Measurements from ENCODE around the gene SAT2. TPM values are rescaled to one million over a fixed set of nuclear protein-coding genes. Genes with fewer than 3 reads are reported as not detected.

Gene SAT2
- 10 to 100 TPM; 25.5 to 62.7 TPM for total RNA-seq

DNA sequence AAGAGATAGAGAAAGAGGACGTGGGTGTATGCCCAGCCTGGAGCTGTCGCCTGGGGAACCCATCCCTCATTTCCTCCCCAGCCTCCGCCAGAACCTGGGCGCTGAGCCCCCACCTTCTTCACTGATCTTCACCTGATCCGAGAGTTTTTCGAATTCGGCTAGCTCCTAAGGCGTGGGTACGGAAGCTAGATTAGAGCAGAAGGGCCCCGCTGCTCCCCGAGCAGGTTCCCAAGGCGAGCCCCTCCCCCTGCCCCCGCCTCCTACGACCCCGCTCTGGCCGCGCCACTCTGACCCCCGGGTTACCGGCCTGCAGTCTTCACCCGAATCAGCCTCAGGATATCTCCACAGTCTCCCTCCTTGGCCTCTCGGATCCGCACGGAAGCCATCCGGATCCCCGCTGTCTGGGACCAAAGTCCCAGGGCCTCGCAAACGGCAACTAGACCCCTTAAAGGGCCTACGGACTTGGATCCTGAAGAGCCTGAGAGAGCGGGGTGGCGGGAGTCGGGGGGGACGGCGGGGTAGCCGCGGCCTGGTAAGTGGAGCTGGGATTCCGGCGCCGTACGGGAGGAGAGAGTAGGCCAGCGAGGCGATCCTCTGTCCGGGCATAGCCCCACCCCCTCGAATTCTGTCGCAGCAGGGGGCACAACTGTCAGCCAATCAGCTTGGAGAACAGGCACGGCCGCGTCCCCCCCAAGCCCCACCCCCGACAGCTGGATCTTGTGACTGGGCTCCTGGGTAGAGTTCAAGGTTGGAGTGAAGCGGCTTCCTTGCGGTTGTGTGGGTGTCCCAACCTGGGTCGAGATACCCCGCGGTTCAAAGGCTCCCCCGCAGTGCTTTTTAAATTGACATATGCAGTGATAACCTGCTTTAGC, at the start of gene SAT2:
TSS of gene SAT2 (minus strand) at position 572 of the 872 bp plus-strand sequence. CDS start at position 386, 186 bp downstream.
- Mint-ChIP-seq H3K4me1 (no peaks in the 10 kb centered on the region), H3K4me3 (peak within 1 kb of the TSS; percentile 88), H3K27me3 (no peaks in the 10 kb centered on the region), H3K9me3 (no peaks in the 10 kb centered on the region), H3K27ac (peak within 1 kb of the TSS; percentile 89), H3K36me3 (ENCODE audit: low read depth) (no peaks in the 10 kb centered on the region)
- ATAC-seq (replicated peaks), result peak; percentile 99

DNA sequence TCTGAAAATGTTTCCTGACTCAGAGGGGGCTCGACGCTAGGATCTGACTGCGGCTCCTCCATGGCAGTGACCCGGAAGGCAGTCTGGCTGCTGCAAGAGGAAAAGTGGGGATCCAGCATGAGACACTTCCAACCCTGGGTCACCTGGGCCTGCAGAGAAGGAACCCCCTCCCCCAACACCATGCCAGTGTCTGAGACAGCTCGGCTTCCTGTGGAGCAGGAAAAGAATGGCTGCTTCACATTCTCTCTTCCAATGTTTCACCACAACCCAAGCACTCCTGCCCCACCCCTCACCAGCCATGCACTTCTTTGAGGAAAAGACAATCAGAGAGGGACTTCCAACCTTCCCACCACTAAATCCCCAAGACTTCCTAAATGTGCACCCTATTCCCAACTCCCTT, 48.9 kb upstream of the SAT2 start:
- Mint-ChIP-seq H3K4me3 (no peak overlapping the region), H3K4me1 (no peaks in the 10 kb centered on the region), H3K27me3 (no peaks in the 10 kb centered on the region), H3K27ac (no peak overlapping the region), H3K9me3 (peaks cover 7% of the 10 kb centered on the region), H3K36me3 (ENCODE audit: low read depth) (peaks cover 56% of the 10 kb centered on the region)
- no peak for ATAC-seq (replicated peaks)

DNA sequence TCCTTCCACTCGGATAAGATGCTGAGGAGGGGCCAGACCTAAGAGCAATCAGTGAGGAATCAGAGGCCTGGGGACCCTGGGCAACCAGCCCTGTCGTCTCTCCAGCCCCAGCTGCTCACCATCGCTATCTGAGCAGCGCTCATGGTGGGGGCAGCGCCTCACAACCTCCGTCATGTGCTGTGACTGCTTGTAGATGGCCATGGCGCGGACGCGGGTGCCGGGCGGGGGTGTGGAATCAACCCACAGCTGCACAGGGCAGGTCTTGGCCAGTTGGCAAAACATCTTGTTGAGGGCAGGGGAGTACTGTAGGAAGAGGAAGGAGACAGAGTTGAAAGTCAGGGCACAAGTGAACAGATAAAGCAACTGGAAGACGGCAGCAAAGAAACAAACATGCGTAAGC, 47.3 kb upstream of the SAT2 start:
- peaks cover 71% of the 10 kb centered on the region for H3K36me3 Mint-ChIP-seq (ENCODE audit: low read depth)
- ATAC-seq (replicated peaks), result no peak
- H3K9me3 Mint-ChIP-seq, result peaks cover 7% of the 10 kb centered on the region

DNA sequence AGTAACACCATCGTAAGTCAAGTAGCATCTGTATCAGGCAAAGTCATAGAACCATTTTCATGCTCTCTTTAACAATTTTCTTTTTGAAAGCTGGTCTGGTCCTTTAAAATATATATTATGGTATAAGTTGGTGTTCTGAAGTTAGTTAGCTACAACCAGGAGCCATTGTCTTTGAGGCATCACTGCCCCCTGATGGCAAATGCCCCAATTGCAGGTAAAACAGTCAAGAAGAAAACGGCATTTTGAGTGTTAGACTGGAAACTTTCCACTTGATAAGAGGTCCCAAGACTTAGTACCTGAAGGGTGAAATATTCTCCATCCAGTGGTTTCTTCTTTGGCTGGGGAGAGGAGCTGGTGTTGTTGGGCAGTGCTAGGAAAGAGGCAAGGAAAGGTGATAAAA, 45.6 kb upstream of the SAT2 start:
- peaks cover 88% of the 10 kb centered on the region for H3K36me3 Mint-ChIP-seq (ENCODE audit: low read depth)
- H3K9me3 Mint-ChIP-seq, result peaks cover 7% of the 10 kb centered on the region
- no peak overlapping the region for H3K27ac Mint-ChIP-seq
- no peak for ATAC-seq (replicated peaks)
- H3K4me1 Mint-ChIP-seq, result no peaks in the 10 kb centered on the region
- no peaks in the 10 kb centered on the region for H3K27me3 Mint-ChIP-seq
- no peak overlapping the region for H3K4me3 Mint-ChIP-seq

More for the DNA sequence above, 47.3 kb upstream of the SAT2 start:
- Mint-ChIP-seq H3K4me3 (no peak overlapping the region), H3K27ac (no peak overlapping the region), H3K4me1 (no peaks in the 10 kb centered on the region), H3K27me3 (no peaks in the 10 kb centered on the region)

DNA sequence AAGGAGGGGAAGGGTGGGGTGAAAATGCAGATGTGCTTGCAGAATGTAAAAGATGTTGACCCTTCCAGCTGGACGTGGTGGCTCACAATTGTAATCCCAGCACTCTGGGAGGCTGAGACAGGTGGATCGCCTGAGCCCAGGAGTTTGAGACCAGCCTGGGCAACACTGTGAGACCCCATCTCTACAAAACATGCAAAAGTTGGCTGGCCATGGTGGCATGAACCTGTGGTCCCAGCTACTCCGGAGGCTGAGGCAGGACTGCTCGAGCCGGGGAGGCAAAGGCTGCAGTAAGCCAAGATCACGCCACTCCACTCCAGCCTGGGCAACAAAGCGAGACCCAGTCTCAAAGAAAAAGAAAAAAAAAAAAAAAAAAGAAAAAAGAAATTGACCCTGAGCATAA, 40.9 kb upstream of the SAT2 start:
- no peak for ATAC-seq (replicated peaks)

DNA sequence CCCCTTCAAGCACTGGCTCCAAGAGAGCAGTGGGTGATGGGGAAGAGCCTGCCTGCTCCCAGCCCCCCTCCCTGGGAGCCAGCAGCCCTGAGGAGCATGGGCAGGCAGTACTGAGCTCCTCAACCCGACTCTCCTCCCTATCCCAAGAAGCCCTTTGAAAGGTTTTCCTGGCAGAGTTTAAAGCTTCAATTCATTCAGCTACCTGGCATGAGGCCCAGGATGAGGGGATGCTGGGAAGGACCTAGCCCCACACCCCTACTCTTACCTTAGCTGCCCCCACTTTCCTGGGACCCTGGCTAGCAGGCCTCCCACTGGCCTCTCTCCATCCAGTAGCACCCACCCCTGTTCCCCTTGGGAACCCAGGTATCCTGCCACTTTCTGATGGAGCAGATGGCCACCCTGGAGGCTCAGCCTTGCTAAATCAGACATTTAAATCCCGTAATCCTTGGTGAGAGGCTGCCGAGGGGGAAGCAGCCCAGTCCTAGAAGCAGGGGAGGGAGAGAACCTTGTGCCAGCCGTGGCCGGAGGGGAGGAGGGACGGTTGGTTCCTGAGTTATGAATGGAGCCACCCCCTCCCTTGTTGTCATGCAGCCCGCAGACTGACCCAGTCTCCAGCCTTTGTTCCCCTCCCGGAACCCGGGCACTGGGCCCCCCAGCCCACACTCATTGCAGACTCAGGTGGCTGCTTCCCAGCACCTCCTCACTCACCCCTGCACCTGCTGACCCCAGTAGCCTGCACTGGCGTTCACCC, 40.2 kb upstream of the SAT2 start:
- Mint-ChIP-seq H3K4me3 (no peak overlapping the region), H3K9me3 (no peaks in the 10 kb centered on the region), H3K27ac (no peak overlapping the region)

More for the DNA sequence above, 40.9 kb upstream of the SAT2 start:
- H3K9me3 Mint-ChIP-seq, result peaks cover 2% of the 10 kb centered on the region
- no peaks in the 10 kb centered on the region for H3K4me1 Mint-ChIP-seq
- H3K36me3 Mint-ChIP-seq (ENCODE audit: low read depth), result peaks cover 75% of the 10 kb centered on the region
- no peak overlapping the region for H3K4me3 Mint-ChIP-seq
- no peak overlapping the region for H3K27ac Mint-ChIP-seq
- no peaks in the 10 kb centered on the region for H3K27me3 Mint-ChIP-seq

DNA sequence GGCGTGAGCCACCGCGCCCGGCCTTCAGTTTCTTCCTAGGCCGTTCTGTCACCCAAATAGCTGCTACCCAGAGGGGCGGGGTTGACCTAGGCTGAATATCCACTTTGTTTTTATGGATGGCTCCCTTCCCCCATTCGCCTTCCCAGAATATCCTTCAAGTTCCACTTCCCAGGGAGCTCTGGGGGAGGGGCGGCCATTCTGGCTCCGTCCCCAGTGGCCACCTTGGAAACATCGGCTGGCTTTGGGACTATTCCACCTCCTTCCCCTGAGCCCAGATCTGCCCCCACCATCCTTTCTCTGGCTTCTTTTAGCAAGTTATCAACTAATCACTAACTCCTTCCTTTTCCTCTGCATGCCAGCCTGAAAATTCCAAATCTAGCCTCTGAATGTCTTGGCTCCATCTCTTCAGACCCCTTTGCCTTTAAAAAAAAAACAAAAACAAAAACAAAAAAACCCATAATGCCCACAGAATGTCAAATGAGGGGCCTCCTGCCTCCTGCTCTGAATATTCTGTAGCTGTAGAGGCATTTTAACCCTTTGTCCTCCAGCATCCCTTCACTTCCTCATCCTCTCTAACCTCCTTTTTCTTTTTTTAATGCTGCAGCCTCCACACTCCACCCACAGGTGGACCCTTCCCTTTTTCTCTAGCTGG, 29.5 kb upstream of the SAT2 start:
- Mint-ChIP-seq H3K36me3 (ENCODE audit: low read depth) (no peaks in the 10 kb centered on the region), H3K9me3 (no peaks in the 10 kb centered on the region), H3K4me3 (no peak overlapping the region), H3K27me3 (no peaks in the 10 kb centered on the region), H3K4me1 (no peaks in the 10 kb centered on the region), H3K27ac (no peak overlapping the region)
- no peak for ATAC-seq (replicated peaks)

More for the DNA sequence above, 40.2 kb upstream of the SAT2 start:
- Mint-ChIP-seq H3K4me1 (no peaks in the 10 kb centered on the region), H3K27me3 (no peaks in the 10 kb centered on the region), H3K36me3 (ENCODE audit: low read depth) (peaks cover 69% of the 10 kb centered on the region)
- no peak for ATAC-seq (replicated peaks)

DNA sequence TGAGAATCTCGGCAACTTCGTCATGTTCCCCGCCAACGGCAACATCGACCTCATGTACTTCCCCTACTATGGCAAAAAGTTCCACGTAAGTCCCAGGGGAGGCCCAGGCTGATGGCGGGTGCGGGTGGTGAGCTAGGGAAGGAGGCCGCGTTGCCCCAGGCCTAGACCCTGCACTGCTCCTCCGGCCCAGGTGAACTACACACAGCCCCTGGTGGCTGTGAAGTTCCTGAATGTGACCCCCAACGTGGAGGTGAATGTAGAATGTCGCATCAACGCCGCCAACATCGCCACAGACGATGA, 27.9 kb upstream of the SAT2 start:
- peaks cover 8% of the 10 kb centered on the region for H3K27me3 Mint-ChIP-seq
- H3K9me3 Mint-ChIP-seq, result no peaks in the 10 kb centered on the region
- H3K4me1 Mint-ChIP-seq, result peaks cover 8% of the 10 kb centered on the region
- peaks cover 2% of the 10 kb centered on the region for H3K36me3 Mint-ChIP-seq (ENCODE audit: low read depth)
- H3K27ac Mint-ChIP-seq, result no peak overlapping the region
- ATAC-seq (replicated peaks), result no peak
- H3K4me3 Mint-ChIP-seq, result no peak overlapping the region

DNA sequence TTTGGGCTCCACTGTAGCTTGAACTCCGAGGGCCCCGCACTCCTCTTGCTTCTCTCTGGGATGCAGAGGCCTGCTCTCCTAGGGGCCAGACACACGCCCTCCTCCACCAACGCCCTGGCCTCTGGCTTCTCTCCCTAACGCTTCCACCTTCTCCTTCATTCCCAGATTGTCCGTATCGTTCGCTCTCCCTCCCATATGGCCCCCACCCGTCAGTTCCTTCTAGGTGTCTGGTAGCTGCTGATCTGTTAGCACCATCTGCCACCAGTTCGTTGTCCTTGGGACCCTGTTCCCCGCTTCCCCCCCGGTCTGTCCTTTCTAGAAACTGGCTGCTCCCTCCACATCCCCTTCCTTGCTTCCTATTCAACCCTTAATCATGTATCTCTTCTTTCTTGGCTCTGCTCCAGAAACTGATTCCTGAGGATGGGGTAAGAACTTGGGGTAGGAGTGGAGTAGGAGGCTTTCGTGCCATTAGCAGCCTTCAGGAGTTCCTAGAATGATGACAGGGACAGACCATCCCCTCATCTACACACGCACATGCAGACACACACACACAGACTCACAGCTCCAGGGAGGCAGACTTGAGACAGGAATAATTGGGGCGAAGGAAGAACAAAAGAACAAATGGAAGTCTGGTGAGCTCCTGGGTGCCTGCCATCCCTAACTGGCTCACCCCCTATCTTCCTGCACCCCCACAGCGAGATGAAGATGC, 27.4 kb upstream of the SAT2 start:
- Mint-ChIP-seq H3K36me3 (ENCODE audit: low read depth) (peaks cover 5% of the 10 kb centered on the region), H3K27me3 (peaks cover 13% of the 10 kb centered on the region), H3K4me3 (no peak overlapping the region), H3K4me1 (peaks cover 13% of the 10 kb centered on the region), H3K27ac (no peak overlapping the region), H3K9me3 (no peaks in the 10 kb centered on the region)
- ATAC-seq (replicated peaks), result no peak

DNA sequence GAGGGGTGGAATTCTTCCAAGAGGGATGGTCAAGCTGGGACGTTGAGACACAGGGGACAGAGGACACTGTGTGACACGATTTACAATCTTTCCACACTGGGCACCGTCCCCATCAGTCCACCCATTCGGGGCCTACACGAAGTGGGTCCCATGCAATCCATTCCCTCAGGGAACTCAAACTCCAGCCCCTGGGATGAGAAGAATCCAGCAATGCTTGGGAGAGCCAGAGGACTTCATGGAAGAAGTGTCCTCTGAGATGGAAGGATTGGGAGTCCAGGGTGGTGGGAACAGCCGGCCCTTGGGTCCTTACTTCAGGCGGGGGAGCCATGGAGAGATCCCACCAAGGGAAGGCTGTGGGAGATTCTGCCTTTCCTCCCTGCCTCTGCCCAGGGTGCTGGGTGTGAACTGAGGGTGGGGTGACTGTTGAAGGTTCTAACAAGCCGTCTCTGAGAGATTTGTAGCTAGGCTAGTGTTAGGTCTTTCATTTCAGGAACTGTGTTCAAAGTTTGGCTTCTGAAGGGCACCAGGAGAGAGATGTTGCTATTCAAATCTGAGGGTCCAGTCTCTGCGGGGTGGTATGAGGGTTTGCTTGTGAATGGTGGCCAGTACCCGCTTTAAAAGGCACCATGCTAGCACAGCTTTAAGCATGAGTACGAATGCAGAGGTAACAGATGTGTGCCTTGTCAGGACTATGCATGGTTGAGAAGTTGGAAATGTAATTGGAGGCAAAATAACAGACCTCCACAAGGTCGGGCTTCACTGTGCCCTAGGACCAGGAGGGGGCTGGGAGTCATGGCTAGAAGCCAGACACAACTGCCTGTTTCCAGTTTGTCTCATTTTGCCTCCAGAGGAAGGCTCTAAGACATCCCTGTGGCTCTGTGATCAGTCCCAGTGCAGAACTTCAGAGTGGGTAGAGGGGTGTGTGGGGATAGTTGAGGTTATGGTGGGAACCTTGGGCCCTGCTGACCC, 25.1 kb upstream of the SAT2 start:
- H3K27ac Mint-ChIP-seq, result no peak overlapping the region
- H3K4me3 Mint-ChIP-seq, result peak overlapping the region; percentile 37
- H3K4me1 Mint-ChIP-seq, result peaks cover 16% of the 10 kb centered on the region
- peaks cover 5% of the 10 kb centered on the region for H3K36me3 Mint-ChIP-seq (ENCODE audit: low read depth)
- peaks cover 16% of the 10 kb centered on the region for H3K27me3 Mint-ChIP-seq
- ATAC-seq (replicated peaks), result no peak
- H3K9me3 Mint-ChIP-seq, result no peaks in the 10 kb centered on the region

DNA sequence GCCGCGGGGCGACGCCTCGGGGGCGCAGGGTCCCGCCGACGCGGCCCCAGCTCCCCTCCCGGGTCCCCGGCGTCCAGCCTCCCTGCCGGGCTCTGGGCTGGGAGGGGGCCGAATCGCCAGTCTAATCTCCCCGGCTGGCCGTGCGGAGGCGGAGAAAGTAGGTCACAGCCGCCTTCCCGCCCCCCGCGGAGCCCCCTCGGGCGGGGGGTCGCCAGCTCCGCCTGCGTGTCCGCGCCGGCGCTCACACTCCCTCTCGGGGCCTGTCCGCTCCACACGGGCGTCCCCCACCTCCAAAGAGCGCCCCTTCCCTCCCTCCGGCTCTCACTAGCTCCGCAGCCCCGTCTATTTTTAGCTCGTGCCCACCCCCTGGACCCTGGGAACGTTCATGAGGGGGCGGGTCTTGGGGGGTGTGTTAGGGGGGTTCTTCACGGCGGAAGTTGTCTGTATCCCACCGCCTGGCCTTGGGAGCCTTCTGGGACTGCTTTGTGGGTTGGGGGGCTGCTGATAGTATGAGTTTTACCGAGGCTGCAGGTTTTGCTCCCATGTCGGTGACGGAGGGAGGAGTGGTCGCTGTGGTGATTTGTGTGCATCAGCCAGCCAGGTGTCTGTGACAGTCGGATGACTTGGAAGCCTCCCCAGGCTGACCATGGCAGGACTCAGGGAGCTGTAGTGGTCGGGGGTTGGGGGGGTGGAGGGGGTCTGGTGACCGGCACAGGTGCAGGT, 24.2 kb upstream of the SAT2 start:
- H3K4me3 Mint-ChIP-seq, result peak overlapping the region; percentile 37
- no peaks in the 10 kb centered on the region for H3K9me3 Mint-ChIP-seq
- H3K27me3 Mint-ChIP-seq, result peaks cover 17% of the 10 kb centered on the region
- H3K27ac Mint-ChIP-seq, result no peak overlapping the region
- peaks cover 16% of the 10 kb centered on the region for H3K4me1 Mint-ChIP-seq
- ATAC-seq (replicated peaks), result no peak
- peaks cover 5% of the 10 kb centered on the region for H3K36me3 Mint-ChIP-seq (ENCODE audit: low read depth)

DNA sequence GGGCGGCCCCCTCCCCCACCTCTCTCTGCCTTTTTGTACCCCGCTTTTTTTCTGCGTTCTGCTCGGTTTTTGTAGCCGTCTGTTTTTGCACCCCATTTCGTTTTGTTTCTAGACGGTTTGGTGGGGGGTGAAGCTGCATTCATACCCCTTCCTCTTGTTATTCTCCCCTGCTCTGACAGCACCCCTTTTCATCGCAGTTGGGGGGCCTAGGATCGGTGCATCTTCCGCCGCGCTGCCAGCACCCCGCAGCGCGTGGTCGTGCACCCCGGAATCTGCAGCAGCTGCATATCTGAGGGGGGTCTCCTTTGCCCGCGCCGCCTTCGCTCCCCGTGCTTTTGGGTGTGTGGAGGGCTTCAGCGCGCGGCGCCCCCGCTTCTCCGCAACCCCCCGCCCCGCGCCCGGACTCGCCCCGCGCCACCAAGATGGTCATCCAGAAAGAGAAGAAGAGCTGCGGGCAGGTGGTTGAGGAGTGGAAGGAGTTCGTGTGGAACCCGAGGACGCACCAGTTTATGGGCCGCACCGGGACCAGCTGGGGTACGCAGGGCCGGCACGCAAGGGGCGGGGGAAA, 23.6 kb upstream of the SAT2 start:
- Mint-ChIP-seq H3K36me3 (ENCODE audit: low read depth) (peaks cover 5% of the 10 kb centered on the region), H3K27ac (no peak overlapping the region), H3K27me3 (peaks cover 24% of the 10 kb centered on the region), H3K4me1 (peaks cover 16% of the 10 kb centered on the region), H3K4me3 (peak overlapping the region; percentile 84), H3K9me3 (no peaks in the 10 kb centered on the region)
- ATAC-seq (replicated peaks), result no peak
